HepG2 (cell line): ENCODE measurements around the gene BCL6B. TPM values are rescaled to one million over a fixed set of nuclear protein-coding genes. Genes with fewer than 3 reads are reported as not detected.
"Not testable (repeated sequence)": the region's sequence is repeated elsewhere in the genome, so short reads cannot be mapped to it uniquely, and the experiment has no call there.

ENCODE experiments used
- ATAC-seq: fragments of 200-7000 bp; cut with Tn5 transposase; 3 replicates; pipeline ENCODE4 v1.9.1; 2020; ENCODE audit warnings: mild to moderate bottlenecking, moderate library complexity
- BruUV-seq: library from RNA; stranded (reverse); fragments of 400-500 nt; replicated peaks from 2 replicates; lab custom pipeline; 2021; lab: Mats Ljungman, UMichigan
- CTCF ChIA-PET: fragments of 300-600 bp; formaldehyde crosslinking; extraction: SDS; loops from one replicate; lab custom pipeline; 2021; ENCODE audit warnings: low total read pairs, inconsistent platforms, low intra/inter-chr PET ratio; lab: Yijun Ruan, JAX
- POLR2A ChIA-PET: fragments of 350-600 bp; sonication (Branson Sonifier 250); formaldehyde crosslinking; loops from one replicate; lab custom pipeline; 2020; ENCODE audit warnings: antibody characterized with exemption, inconsistent platforms; lab: Yijun Ruan, JAX
- DNase-seq: peaks from one replicate; pipeline ENCODE4 v3.0.0-alpha.2; 2015; ENCODE audit warnings: low spot score
- FAIRE-seq: peaks from 3 replicates; lab custom pipeline; 2011; peaks lifted over from hg19 to GRCh38; lab: Jason Lieb, UNC
- H2AFZ ChIP-seq: one replicate; pipeline ENCODE4 v1.6.1; 2011; ENCODE audit warnings: low read length, inconsistent platforms
- H3K27ac ChIP-seq: fragments of 300-600 bp; 3 replicates; pipeline ENCODE4 v1.8.0; 2011; ENCODE audit warnings: mixed run types, mild to moderate bottlenecking, mixed read lengths, low read length, inconsistent platforms; ENCODE audit not compliant: insufficient read depth; ENCODE audit errors: extremely low read length
- H3K27me3 ChIP-seq, 2 experiments: fragments of 200-600 bp in 1 of 2; 2 replicates in 1 of 2; 3 replicates in 1 of 2; pipeline versions ENCODE4 v1.6.0 to v1.8.0; 2011; ENCODE audit warnings: low read length in 2 of 2, mild to moderate bottlenecking in 2 of 2, moderate library complexity in 2 of 2, inconsistent platforms in 1 of 2; ENCODE audit not compliant: insufficient read depth in 2 of 2, control insufficient read depth in 1 of 2
- H3K36me3 ChIP-seq, 2 experiments: fragments of 200-600 bp in 1 of 2; replicated peaks in 1 of 2; 2 replicates in 1 of 2; 3 replicates in 1 of 2; pipeline versions ENCODE4 v1.5.1 to v1.8.0; 2011; ENCODE audit warnings: low read length in 2 of 2, inconsistent platforms in 1 of 2; ENCODE audit not compliant: insufficient read depth in 2 of 2, control insufficient read depth in 1 of 2
- H3K4me1 ChIP-seq: 2 replicates; pipeline ENCODE4 v1.5.1; 2012; ENCODE audit warnings: low read length, inconsistent platforms; ENCODE audit not compliant: insufficient read depth
- H3K4me2 ChIP-seq: 2 replicates; pipeline ENCODE4 v1.6.0; 2011; ENCODE audit warnings: low read depth, low read length, inconsistent platforms
- H3K4me3 ChIP-seq, 3 experiments: fragments of 200-600 bp in 1 of 3; sonication (generic), shearing (Covaris generic) in 1 of 3; replicated peaks in 1 of 3; 2 replicates each; pipeline ENCODE4 v1.5.1; 2011 to 2016; ENCODE audit warnings: low read length in 3 of 3, inconsistent platforms in 2 of 3, low read depth in 2 of 3, mild to moderate bottlenecking in 2 of 3, control low read depth in 1 of 3, mixed read lengths in 1 of 3; ENCODE audit not compliant: insufficient read depth in 1 of 3
- H3K79me2 ChIP-seq: one replicate; pipeline ENCODE4 v1.6.1; 2011; ENCODE audit warnings: low read length, inconsistent platforms; ENCODE audit not compliant: insufficient read depth
- H3K9ac ChIP-seq: 2 replicates; pipeline ENCODE4 v1.6.0; 2011; ENCODE audit warnings: mild to moderate bottlenecking, low read depth, low read length, inconsistent platforms; ENCODE audit not compliant: insufficient read depth
- H3K9me3 ChIP-seq: 2 replicates; pipeline ENCODE4 v1.5.1; 2012; ENCODE audit warnings: mild to moderate bottlenecking, low read length
- H4K20me1 ChIP-seq: 2 replicates; pipeline ENCODE4 v1.6.0; 2011; ENCODE audit warnings: inconsistent platforms, mild to moderate bottlenecking, low read length, moderate library complexity; ENCODE audit not compliant: insufficient read depth
- AHR ChIP-seq: IDR thresholded peaks from 2 replicates; pipeline ENCODE4 v1.6.1; 2018; ENCODE audit warnings: missing genetic modification reagents, missing compliant biosample characterization
- FOSL1 ChIP-seq: sonication (generic); formaldehyde crosslinking; IDR thresholded peaks from 2 replicates; pipeline ENCODE4 v1.9.0; 2021; ENCODE audit warnings: missing genetic modification reagents, borderline replicate concordance
- SMYD3 ChIP-seq: sonication (generic); formaldehyde crosslinking; IDR thresholded peaks from 2 replicates; pipeline ENCODE4 v1.8.1; 2023; ENCODE audit warnings: mild to moderate bottlenecking, missing genetic modification reagents
- ZBTB40 ChIP-seq, 2 experiments: fragments of 450-650 bp in 1 of 2; sonication (generic) in 1 of 2; formaldehyde crosslinking in 1 of 2; IDR thresholded peaks; 2 replicates each; pipeline versions ENCODE4 v1.6.1 to v1.8.0; 2016 to 2022; ENCODE audit warnings: antibody characterized with exemption in 1 of 2, mild to moderate bottlenecking in 1 of 2, missing genetic modification reagents in 1 of 2
- ZNF12 ChIP-seq: sonication (generic); formaldehyde crosslinking; IDR thresholded peaks from 2 replicates; pipeline ENCODE4 v1.5.0; 2020; ENCODE audit warnings: missing genetic modification reagents
- ZNF775 ChIP-seq: sonication (generic); formaldehyde crosslinking; IDR thresholded peaks from 2 replicates; pipeline ENCODE4 v1.4.0; 2020; ENCODE audit warnings: missing genetic modification reagents, mild to moderate bottlenecking, moderate library complexity, borderline replicate concordance
- WGBS: methylation state at CpG from one replicate; pipeline ENCODE4 v1.1.6; 2017; ENCODE audit warnings: low lambda C conversion rate; 5-methylcytosine and 5-hydroxymethylcytosine counted together
- in situ Hi-C: cut with HindIII; loops from 2 replicates; pipeline ENCODE4 v1.10.0; 2017; ENCODE audit warnings: low pct_unique_long_range_greater_than_20kb; ENCODE audit not compliant: extremely low pct_ligation_motif_present
- intact Hi-C: fragments of 100-400 bp; cut with micrococcal nuclease; formaldehyde crosslinking; loops from one replicate; pipeline ENCODE4 v1.10.0; 2022; ENCODE audit not compliant: unreplicated experiment
- polyA plus RNA-seq, 8 experiments: library from polyadenylated mRNA; depleted of rRNA in 3 of 8; stranded (reverse) in 7 of 8; unstranded in 1 of 8; fragments of >200 nt; fragmentation: Illumina TruSeq in 4 of 8; extraction: Trizol in 4 of 8; gene quantifications; 2 replicates each; pipeline versions ENCODE4 v1.2.1 to v1.2.3, GENCODE V29; 2011 to 2016; ENCODE audit warnings: low read depth in 4 of 8, missing spikeins in 1 of 8, mixed read lengths in 1 of 8; ENCODE audit not compliant: insufficient read depth in 1 of 8
- total RNA-seq, 5 experiments: library from RNA; depleted of rRNA; stranded (reverse); fragments of >200 nt; fragmentation: Illumina TruSeq; extraction: Trizol; gene quantifications; 2 replicates each; pipeline ENCODE4 v1.2.3, GENCODE V29; 2016; ENCODE audit warnings: low read depth in 1 of 5
- TF ChIP-seq, protein P1 (sequence below): sonication (generic); formaldehyde crosslinking; IDR thresholded peaks from 2 replicates; pipeline ENCODE4 v1.8.0; 2022; ENCODE audit warnings: mild to moderate bottlenecking, missing genetic modification reagents; ENCODE audit not compliant: insufficient replicate concordance

BCL6B gene
- total and polyA plus RNA-seq, 2 of the 13 experiments (the other 11 are each of a cell fraction or from before 2014, with no cell fraction given): not detected

DNA sequence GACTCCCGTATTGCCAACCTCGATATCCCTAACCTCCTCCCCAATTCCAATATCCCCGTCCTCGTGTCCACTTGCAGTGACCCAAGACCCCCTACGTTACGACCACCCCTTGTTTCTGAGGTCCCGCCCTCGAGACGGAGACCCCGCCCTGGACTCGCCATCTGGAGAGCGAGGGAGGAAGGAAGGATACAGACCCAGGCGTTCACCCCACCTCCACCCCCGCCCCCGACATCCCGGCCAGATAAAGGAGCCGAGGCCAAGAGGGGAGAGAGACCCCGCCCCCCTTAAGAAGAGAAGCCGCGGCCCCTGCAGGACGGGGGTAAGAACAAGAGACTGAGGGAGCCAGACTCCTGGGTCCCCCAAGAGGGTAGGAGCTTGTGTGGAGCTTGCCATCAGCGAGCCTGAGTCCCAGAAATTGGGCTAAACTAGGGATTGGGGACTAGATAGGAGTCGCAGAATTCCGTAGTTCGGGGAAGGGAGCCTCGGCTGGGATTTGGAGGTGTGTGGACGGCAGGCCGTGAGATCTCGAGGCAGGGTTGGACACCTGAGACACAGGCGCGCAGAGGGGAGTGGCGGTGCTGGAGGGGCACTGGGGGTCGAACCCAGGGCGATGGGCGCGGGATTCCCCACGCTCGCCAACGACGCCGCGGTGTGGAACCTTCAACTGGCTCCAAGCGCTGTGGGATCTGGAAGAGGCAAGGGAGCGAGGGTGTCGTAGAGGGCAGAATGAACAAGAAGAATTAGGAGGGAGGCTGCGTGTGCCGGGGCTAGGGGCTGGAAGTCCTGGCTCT, at the start of gene BCL6B (continued):
- TF ChIP-seq ZBTB40 (IDR thresholded peaks at IDR 0.05) (no peak), ZBTB40 (CRISPR knock-in tag; IDR thresholded peaks at IDR 0.05) (no peak), ZNF775 (CRISPR knock-in tag) (no peak), AHR (CRISPR knock-in tag) (no peak), ZNF12 (CRISPR knock-in tag) (no peak), FOSL1 (no peak), SMYD3 (CRISPR knock-in tag) (no peak)
- TF ChIP-seq, protein P1, sequence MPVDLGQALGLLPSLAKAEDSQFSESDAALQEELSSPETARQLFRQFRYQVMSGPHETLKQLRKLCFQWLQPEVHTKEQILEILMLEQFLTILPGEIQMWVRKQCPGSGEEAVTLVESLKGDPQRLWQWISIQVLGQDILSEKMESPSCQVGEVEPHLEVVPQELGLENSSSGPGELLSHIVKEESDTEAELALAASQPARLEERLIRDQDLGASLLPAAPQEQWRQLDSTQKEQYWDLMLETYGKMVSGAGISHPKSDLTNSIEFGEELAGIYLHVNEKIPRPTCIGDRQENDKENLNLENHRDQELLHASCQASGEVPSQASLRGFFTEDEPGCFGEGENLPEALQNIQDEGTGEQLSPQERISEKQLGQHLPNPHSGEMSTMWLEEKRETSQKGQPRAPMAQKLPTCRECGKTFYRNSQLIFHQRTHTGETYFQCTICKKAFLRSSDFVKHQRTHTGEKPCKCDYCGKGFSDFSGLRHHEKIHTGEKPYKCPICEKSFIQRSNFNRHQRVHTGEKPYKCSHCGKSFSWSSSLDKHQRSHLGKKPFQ: no peak

DNA sequence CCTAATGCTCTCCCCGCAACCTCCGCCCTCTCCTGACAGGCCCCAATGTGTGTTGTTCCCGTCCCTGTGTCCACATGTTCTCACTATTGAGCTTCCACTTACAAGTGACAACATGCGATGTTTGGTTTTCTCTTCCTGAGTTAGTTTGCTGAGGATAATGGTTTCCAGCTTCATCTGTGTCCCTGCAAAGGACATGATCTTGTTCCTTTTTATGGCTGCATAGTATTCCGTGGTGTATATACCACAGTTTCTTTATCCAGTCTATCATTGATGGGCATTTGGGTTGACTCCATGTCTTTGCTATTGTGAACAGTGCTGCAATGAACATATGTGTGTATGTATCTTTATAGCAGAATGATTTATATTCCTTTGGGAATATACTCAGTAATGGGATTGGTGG, 43.4 kb upstream of the BCL6B start:
- H3K9ac ChIP-seq, in situ Hi-C loops, H3K4me2 ChIP-seq, H3K4me3 ChIP-seq, DNase-seq, BruUV-seq, H3K4me1 ChIP-seq, H3K36me3 ChIP-seq, H3K9me3 ChIP-seq, CTCF ChIA-PET, H3K79me2 ChIP-seq, H3K27me3 ChIP-seq, H2AFZ ChIP-seq, H3K27ac ChIP-seq, ATAC-seq, intact Hi-C loops, H4K20me1 ChIP-seq, FAIRE-seq, POLR2A ChIA-PET: not testable (repeated sequence)
- WGBS: 69% methylated on average over 5 of the region's 5 CpGs
